ENCODE data around the gene MON1B. TPM values are rescaled to one million over a fixed set of nuclear protein-coding genes. Genes with fewer than 3 reads are reported as not detected.

MON1B gene
- total RNA-seq, result 19.7 TPM

GRCh38 chr16:77190478-77191258 is at the start of gene MON1B:
TSS of gene MON1B (plus strand) at chr16:77191190. CDS start at chr16:77191486, 296 bp downstream.

GRCh38 chr16:77199211-77199610 is 8.2 kb downstream of the MON1B start, which contains the start of gene SYCE1L:
TSS of gene SYCE1L (plus strand) at chr16:77199408. CDS start at chr16:77199452, 44 bp downstream.

Other genes starting within 250 kb of the MON1B start
- gene SYCE1L, start 8.2 kb downstream of the MON1B start, total RNA-seq, result 6.0 TPM
- 49.5 TPM for gene ADAMTS18, start 243.8 kb downstream of the MON1B start, total RNA-seq

Measured in camera-type eye (tissue), 1 donor.